Measurements from ENCODE around the gene C9orf43. TPM values are rescaled to one million over a fixed set of nuclear protein-coding genes. Genes with fewer than 3 reads are reported as not detected.
"Not testable (repeated sequence)": the region's sequence is repeated elsewhere in the genome, so short reads cannot be mapped to it uniquely, and the experiment has no call there.

The C9orf43 gene
- total and polyA plus RNA-seq, 10 of the 15 experiments (the other 5 are each of a cell fraction or from before 2014, with no cell fraction given) = 0.08 to 0.79 (median 0.55) TPM

DNA sequence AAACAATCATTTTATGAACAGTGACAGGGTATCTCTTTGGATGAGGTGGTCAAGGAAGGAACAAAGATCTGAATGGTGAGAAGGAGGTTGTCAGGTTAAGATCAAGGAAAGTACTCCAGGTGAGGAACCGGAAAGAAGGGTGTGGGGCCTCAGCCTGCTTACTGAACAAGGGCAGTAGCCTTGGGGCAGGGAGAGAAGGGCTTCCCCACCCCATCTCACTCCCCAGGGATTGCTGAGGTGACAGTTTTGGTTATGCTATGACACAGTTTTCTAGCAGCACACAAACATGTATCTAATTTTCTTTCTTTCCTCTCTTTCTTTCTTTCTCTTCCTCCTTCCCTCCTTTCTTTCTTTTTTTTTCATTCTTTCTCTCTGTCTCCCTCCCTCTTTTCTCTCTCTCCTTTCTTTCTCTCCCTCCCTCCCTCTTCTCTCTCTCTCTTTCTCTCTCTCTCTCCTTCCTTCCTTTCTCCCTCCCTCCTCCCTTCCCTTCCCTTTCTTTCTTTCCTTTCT lies 29.6 kb upstream of the C9orf43 start (continued):
- TF ChIP-seq, protein P1, sequence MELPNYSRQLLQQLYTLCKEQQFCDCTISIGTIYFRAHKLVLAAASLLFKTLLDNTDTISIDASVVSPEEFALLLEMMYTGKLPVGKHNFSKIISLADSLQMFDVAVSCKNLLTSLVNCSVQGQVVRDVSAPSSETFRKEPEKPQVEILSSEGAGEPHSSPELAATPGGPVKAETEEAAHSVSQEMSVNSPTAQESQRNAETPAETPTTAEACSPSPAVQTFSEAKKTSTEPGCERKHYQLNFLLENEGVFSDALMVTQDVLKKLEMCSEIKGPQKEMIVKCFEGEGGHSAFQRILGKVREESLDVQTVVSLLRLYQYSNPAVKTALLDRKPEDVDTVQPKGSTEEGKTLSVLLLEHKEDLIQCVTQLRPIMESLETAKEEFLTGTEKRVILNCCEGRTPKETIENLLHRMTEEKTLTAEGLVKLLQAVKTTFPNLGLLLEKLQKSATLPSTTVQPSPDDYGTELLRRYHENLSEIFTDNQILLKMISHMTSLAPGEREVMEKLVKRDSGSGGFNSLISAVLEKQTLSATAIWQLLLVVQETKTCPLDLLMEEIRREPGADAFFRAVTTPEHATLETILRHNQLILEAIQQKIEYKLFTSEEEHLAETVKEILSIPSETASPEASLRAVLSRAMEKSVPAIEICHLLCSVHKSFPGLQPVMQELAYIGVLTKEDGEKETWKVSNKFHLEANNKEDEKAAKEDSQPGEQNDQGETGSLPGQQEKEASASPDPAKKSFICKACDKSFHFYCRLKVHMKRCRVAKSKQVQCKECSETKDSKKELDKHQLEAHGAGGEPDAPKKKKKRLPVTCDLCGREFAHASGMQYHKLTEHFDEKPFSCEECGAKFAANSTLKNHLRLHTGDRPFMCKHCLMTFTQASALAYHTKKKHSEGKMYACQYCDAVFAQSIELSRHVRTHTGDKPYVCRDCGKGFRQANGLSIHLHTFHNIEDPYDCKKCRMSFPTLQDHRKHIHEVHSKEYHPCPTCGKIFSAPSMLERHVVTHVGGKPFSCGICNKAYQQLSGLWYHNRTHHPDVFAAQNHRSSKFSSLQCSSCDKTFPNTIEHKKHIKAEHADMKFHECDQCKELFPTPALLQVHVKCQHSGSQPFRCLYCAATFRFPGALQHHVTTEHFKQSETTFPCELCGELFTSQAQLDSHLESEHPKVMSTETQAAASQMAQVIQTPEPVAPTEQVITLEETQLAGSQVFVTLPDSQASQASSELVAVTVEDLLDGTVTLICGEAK (IDR thresholded peaks at IDR 0.05; ENCODE audit: borderline replicate concordance) = 0 out of 2 replicates have a peak, but pooled peaks have one; percentile 18
- TF ChIP-seq RUNX3 (IDR thresholded peaks at IDR 0.05; ENCODE audit: low read length) (peak; percentile 65), IKZF2 (IDR thresholded peaks at IDR 0.05) (peak; percentile 97 to 98), NFIC (IDR thresholded peaks at IDR 0.05; ENCODE audit: low read depth, low read length) (peak; percentile 35; the same call in 1 of the 2 replicates), YY1 (IDR thresholded peaks at IDR 0.05; ENCODE audit: low read depth, low read length) (no peak), STAT1 (conservative IDR thresholded peaks at IDR 0.05) (no peak), EED (IDR thresholded peaks at IDR 0.05; ENCODE audit: low read depth) (peak; percentile 89), SRF (IDR thresholded peaks at IDR 0.05; ENCODE audit: low read depth in 2 of 2, low read length in 2 of 2) (0 out of 4 replicates have a peak, but pooled peaks of 1 of the 2 experiments have one; percentile 16), GATAD2B (conservative IDR thresholded peaks at IDR 0.05; ENCODE audit: low read depth) (peak; percentile 73)
- TF ChIP-seq, protein P2, sequence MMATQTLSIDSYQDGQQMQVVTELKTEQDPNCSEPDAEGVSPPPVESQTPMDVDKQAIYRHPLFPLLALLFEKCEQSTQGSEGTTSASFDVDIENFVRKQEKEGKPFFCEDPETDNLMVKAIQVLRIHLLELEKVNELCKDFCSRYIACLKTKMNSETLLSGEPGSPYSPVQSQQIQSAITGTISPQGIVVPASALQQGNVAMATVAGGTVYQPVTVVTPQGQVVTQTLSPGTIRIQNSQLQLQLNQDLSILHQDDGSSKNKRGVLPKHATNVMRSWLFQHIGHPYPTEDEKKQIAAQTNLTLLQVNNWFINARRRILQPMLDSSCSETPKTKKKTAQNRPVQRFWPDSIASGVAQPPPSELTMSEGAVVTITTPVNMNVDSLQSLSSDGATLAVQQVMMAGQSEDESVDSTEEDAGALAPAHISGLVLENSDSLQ (IDR thresholded peaks at IDR 0.05) = peak; percentile 62; the same call in 1 of the 2 replicates
- TF ChIP-seq, protein P3, sequence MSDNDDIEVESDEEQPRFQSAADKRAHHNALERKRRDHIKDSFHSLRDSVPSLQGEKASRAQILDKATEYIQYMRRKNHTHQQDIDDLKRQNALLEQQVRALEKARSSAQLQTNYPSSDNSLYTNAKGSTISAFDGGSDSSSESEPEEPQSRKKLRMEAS (IDR thresholded peaks at IDR 0.05; ENCODE audit: low read depth, low read length) = no peak
- TF ChIP-seq, protein P4, sequence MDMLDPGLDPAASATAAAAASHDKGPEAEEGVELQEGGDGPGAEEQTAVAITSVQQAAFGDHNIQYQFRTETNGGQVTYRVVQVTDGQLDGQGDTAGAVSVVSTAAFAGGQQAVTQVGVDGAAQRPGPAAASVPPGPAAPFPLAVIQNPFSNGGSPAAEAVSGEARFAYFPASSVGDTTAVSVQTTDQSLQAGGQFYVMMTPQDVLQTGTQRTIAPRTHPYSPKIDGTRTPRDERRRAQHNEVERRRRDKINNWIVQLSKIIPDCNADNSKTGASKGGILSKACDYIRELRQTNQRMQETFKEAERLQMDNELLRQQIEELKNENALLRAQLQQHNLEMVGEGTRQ (IDR thresholded peaks at IDR 0.05; ENCODE audit: borderline replicate concordance, low read depth, low read length) = peak; percentile 37
- TF ChIP-seq, protein P5, sequence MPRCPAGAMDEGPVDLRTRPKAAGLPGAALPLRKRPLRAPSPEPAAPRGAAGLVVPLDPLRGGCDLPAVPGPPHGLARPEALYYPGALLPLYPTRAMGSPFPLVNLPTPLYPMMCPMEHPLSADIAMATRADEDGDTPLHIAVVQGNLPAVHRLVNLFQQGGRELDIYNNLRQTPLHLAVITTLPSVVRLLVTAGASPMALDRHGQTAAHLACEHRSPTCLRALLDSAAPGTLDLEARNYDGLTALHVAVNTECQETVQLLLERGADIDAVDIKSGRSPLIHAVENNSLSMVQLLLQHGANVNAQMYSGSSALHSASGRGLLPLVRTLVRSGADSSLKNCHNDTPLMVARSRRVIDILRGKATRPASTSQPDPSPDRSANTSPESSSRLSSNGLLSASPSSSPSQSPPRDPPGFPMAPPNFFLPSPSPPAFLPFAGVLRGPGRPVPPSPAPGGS (IDR thresholded peaks at IDR 0.05; ENCODE audit: borderline replicate concordance, insufficient read depth, low read depth, low read length, poor library complexity, severe bottlenecking) = peak; percentile 53

DNA sequence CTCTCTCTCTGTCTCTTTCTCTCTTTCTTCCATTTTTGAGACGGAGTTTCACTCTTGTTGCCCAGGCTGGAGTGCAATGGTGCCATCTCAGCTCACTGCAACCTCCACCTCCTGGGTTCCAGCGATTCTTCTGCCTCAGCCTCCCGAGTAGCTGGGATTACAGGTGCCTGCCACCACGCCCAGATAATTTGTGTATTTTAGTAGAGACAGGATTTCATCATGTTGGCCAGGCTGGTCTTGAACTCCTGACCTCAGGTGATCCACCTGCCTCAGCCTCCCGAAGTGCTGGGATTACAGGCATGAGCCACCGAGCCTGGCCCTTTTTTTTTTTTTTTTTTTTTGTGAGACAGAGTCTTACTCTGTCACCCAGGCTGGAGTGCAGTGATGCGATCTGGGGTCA lies 29.1 kb upstream of the C9orf43 start:
- POLR2A ChIA-PET; in situ Hi-C loops (cut with MboI); H3K4me2 ChIP-seq (ENCODE audit: control insufficient read depth, insufficient read depth); H3K79me2 ChIP-seq (ENCODE audit: control insufficient read depth, insufficient read depth, low read length); H2AFZ ChIP-seq (ENCODE audit: control insufficient read depth, low read depth, low read length); H3K4me3 ChIP-seq; H3K9me3 ChIP-seq (replicated peaks; ENCODE audit: control insufficient read depth, insufficient read depth, low read length); H3K9ac ChIP-seq (ENCODE audit: control insufficient read depth, insufficient read depth, low read length); BruUV-seq (replicated peaks); H3K27ac ChIP-seq (ENCODE audit: control insufficient read depth, insufficient read depth); H3K4me1 ChIP-seq (ENCODE audit: control insufficient read depth, insufficient read depth, low read length); FAIRE-seq; CTCF ChIA-PET; H3K36me3 ChIP-seq (ENCODE audit: control insufficient read depth in 2 of 2, insufficient read depth in 2 of 2, low read length in 1 of 2); ATAC-seq; DNase-seq (ENCODE audit: low read depth, low spot score); H4K20me1 ChIP-seq (ENCODE audit: control insufficient read depth, insufficient read depth); H3K27me3 ChIP-seq (replicated peaks in 1 of 2; ENCODE audit: control insufficient read depth in 2 of 2, insufficient read depth in 2 of 2, low read length in 1 of 2): not testable (repeated sequence)
- SMC1A ChIA-PET (ENCODE audit: uncharacterized antibody, unreplicated experiment) = interaction anchor here (1.5 kb wide), 1 partner anchor 161 kb away, joined by 3 read pairs; no protein-coding TSS in a partner anchor
- 71% methylated on average over 6 of the region's 7 CpGs for WGBS (ENCODE audit: insufficient coverage, insufficient replicate concordance, low lambda C conversion rate, missing lambda C conversion rate)
- RAD21 ChIA-PET (ENCODE audit: unreplicated experiment) = interaction anchor here (1.5 kb wide), 1 partner anchor 28 kb away, joined by 4 read pairs; no protein-coding TSS in a partner anchor
- intact Hi-C loops (cut with micrococcal nuclease; ENCODE audit: unreplicated experiment) = loop anchor here (5.0 kb wide), 1 partner anchor 159 kb away; the partner anchor contains the start of genes FKBP15 and SLC31A1
